K562 (cell line): Measurements from ENCODE around the gene G6PC3. TPM values are rescaled to one million over a fixed set of nuclear protein-coding genes. Genes with fewer than 3 reads are reported as not detected.

Experiments
- DPF2 ChIP-seq: fragments of 450-650 bp; IDR thresholded peaks from 2 replicates; pipeline ENCODE4 v1.6.1; 2016
- HMG20A ChIP-seq: fragments of 450-650 bp; formaldehyde crosslinking; conservative IDR thresholded peaks from 2 replicates; pipeline ENCODE4 v1.4.0; 2020; ENCODE audit warnings: mild to moderate bottlenecking, mixed read lengths
- MAZ ChIP-seq, 2 experiments: fragments of 450-650 bp in 1 of 2; sonication (generic) in 1 of 2; formaldehyde crosslinking; IDR thresholded peaks in 1 of 2; conservative IDR thresholded peaks in 1 of 2; 2 replicates each; pipeline versions ENCODE4 v1.4.0 to v1.5.0; 2020; ENCODE audit warnings: mild to moderate bottlenecking in 1 of 2, missing genetic modification reagents in 1 of 2
- PKNOX1 ChIP-seq: fragments of 450-650 bp; IDR thresholded peaks from 2 replicates; pipeline ENCODE4 v1.6.1; 2016
- RNF2 ChIP-seq: sonication (generic); IDR thresholded peaks from 2 replicates; pipeline ENCODE4 v1.6.1; 2016
- SP1 ChIP-seq: sonication (generic); formaldehyde crosslinking; IDR thresholded peaks from 2 replicates; pipeline ENCODE4 v1.8.1; 2022; ENCODE audit warnings: mild to moderate bottlenecking, missing genetic modification reagents
- SRF ChIP-seq, 2 experiments: fragments of 250-450, 450-650 bp in 1 of 2; sonication (Bioruptor Pico) in 1 of 2; sonication (generic) in 1 of 2; formaldehyde crosslinking; IDR thresholded peaks; 2 replicates each; pipeline versions ENCODE4 v1.5.0 to v1.5.1; 2020 to 2022; ENCODE audit warnings: mild to moderate bottlenecking in 1 of 2, missing genetic modification reagents in 1 of 2
- TAF1 ChIP-seq: IDR thresholded peaks from 2 replicates; pipeline ENCODE4 v1.6.1; 2011; ENCODE audit warnings: mild to moderate bottlenecking, low read length, moderate library complexity; ENCODE audit not compliant: insufficient read depth, control insufficient read depth, severe bottlenecking; ENCODE audit errors: extremely low read depth
- ZNF133 ChIP-seq: fragments of 250-450 bp; sonication (Bioruptor Pico); IDR thresholded peaks from 2 replicates; pipeline ENCODE4 v1.4.0; 2020; ENCODE audit warnings: mild to moderate bottlenecking
- ZNF174 ChIP-seq: fragments of 250-450 bp; sonication (Bioruptor Pico); IDR thresholded peaks from 2 replicates; pipeline ENCODE4 v1.4.0; 2020; ENCODE audit warnings: mild to moderate bottlenecking
- ZNF398 ChIP-seq: fragments of 250-450 bp; sonication (Bioruptor Pico); IDR thresholded peaks from 2 replicates; pipeline ENCODE4 v1.8.0; 2021; ENCODE audit warnings: moderate library complexity, mild to moderate bottlenecking, inconsistent platforms
- ZNF41 ChIP-seq: fragments of 250-450 bp; sonication (Bioruptor Pico); conservative IDR thresholded peaks from 2 replicates; pipeline ENCODE4 v1.4.0; 2020; ENCODE audit warnings: mild to moderate bottlenecking
- ZNF511 ChIP-seq: sonication (generic); formaldehyde crosslinking; IDR thresholded peaks from 2 replicates; pipeline ENCODE4 v1.8.0; 2022; ENCODE audit warnings: mild to moderate bottlenecking, missing genetic modification reagents
- ZNF77 ChIP-seq: fragments of 250-450 bp; sonication (Bioruptor Pico); IDR thresholded peaks from 2 replicates; pipeline ENCODE4 v1.5.0; 2020
- polyA plus RNA-seq, 8 experiments: library from polyadenylated mRNA; depleted of rRNA in 4 of 8; stranded (reverse) in 5 of 8; unstranded in 3 of 8; fragments of >200 nt; fragmentation: Nextera tagmentation in 2 of 8; fragmentation: Illumina TruSeq in 1 of 8; extraction: Ambion mirVana in 2 of 8; extraction: Trizol in 1 of 8; gene quantifications; 2 replicates each; pipeline versions ENCODE4 v1.2.1 to v1.2.3, GENCODE V29; 2011 to 2014; ENCODE audit warnings: inconsistent platforms in 1 of 8, missing spikeins in 1 of 8
- total RNA-seq, 7 experiments: library from RNA; depleted of rRNA in 6 of 7; stranded (reverse); fragments of >200 nt in 6 of 7; fragmentation: Illumina TruSeq in 2 of 7; extraction: Trizol in 2 of 7; gene quantifications; 2 replicates each; pipeline versions ENCODE4 v1.2.1 to v1.2.3, GENCODE V29; 2011 to 2021; ENCODE audit warnings: low replicate concordance in 1 of 7
- TF ChIP-seq, protein P1 (sequence below), 2 experiments: fragments of 450-650 bp in 1 of 2; sonication (generic) in 1 of 2; formaldehyde crosslinking in 1 of 2; IDR thresholded peaks; 2 replicates each; pipeline versions ENCODE4 v1.7.1 to v1.9.0; 2016 to 2022; ENCODE audit warnings: inconsistent platforms in 1 of 2, mild to moderate bottlenecking in 1 of 2, missing genetic modification reagents in 1 of 2

G6PC3 gene
- total and polyA plus RNA-seq, 9 of the 15 experiments (the other 6 are each of a cell fraction or from before 2014, with no cell fraction given), result 10.4 to 57.8 (median 31.1) TPM

GRCh38 chr17:44122816-44123355, 52.4 kb downstream of the G6PC3 start (continued):
- TF ChIP-seq ZNF511 (peak; percentile 47; the same call in 1 of the 2 replicates), ZNF174 (CRISPR knock-in tag) (no peak), HMG20A (CRISPR knock-in tag) (no peak), DPF2 (no peak), ZNF77 (CRISPR knock-in tag) (no peak), SRF (CRISPR knock-in tag; IDR thresholded peaks at IDR 0.05) (no peak), ZNF398 (no peak), TAF1 (no peak), MAZ (CRISPR knock-in tag; conservative IDR thresholded peaks at IDR 0.05 in 1 of 2, IDR thresholded peaks at IDR 0.05 in 1 of 2) (peak in 1 of 2 experiments; percentile 21; a peak in 1 of 4 replicates), SP1 (CRISPR knock-in tag) (0 out of 2 replicates have a peak, but pooled peaks have one; percentile 56), ZNF41 (CRISPR knock-in tag) (no peak), PKNOX1 (no peak), ZNF133 (no peak), RNF2 (no peak)
- TF ChIP-seq, protein P1, sequence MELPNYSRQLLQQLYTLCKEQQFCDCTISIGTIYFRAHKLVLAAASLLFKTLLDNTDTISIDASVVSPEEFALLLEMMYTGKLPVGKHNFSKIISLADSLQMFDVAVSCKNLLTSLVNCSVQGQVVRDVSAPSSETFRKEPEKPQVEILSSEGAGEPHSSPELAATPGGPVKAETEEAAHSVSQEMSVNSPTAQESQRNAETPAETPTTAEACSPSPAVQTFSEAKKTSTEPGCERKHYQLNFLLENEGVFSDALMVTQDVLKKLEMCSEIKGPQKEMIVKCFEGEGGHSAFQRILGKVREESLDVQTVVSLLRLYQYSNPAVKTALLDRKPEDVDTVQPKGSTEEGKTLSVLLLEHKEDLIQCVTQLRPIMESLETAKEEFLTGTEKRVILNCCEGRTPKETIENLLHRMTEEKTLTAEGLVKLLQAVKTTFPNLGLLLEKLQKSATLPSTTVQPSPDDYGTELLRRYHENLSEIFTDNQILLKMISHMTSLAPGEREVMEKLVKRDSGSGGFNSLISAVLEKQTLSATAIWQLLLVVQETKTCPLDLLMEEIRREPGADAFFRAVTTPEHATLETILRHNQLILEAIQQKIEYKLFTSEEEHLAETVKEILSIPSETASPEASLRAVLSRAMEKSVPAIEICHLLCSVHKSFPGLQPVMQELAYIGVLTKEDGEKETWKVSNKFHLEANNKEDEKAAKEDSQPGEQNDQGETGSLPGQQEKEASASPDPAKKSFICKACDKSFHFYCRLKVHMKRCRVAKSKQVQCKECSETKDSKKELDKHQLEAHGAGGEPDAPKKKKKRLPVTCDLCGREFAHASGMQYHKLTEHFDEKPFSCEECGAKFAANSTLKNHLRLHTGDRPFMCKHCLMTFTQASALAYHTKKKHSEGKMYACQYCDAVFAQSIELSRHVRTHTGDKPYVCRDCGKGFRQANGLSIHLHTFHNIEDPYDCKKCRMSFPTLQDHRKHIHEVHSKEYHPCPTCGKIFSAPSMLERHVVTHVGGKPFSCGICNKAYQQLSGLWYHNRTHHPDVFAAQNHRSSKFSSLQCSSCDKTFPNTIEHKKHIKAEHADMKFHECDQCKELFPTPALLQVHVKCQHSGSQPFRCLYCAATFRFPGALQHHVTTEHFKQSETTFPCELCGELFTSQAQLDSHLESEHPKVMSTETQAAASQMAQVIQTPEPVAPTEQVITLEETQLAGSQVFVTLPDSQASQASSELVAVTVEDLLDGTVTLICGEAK (IDR thresholded peaks at IDR 0.05), result peak; percentile 48; the same call in 1 of the 2 replicates
- TF ChIP-seq, protein P1 (CRISPR knock-in tag; IDR thresholded peaks at IDR 0.05), result no peak
